ENCODE data around the gene PIERCE2.

DNA sequence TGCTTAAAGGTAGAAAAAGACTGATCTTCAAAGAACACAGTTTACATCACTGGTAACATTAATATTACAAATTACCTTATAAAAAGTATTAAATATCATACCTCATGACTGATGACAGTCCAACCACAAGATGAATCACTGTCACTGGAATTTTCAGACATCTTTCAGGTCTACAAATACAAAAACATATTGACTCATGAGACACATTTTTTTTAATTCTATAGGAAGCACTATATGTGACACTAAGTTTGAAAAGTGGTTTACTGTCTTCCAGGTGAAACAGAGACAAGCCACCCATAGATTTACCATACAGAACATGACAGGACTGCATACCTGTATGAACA lies 19.1 kb upstream of the PIERCE2 start:
- TF ChIP-seq CEBPB (IDR thresholded peaks at IDR 0.05) = no peak
- TF ChIP-seq YY1 (IDR thresholded peaks at IDR 0.05; ENCODE audit: low read depth) = no peak
- TF ChIP-seq TEAD4 (IDR thresholded peaks at IDR 0.05) = no peak
- no peak for TF ChIP-seq TAF1 (IDR thresholded peaks at IDR 0.05; ENCODE audit: low read depth)
- no peak for TF ChIP-seq RAD21 (IDR thresholded peaks at IDR 0.05; ENCODE audit: low read depth)
- TF ChIP-seq, protein P1, sequence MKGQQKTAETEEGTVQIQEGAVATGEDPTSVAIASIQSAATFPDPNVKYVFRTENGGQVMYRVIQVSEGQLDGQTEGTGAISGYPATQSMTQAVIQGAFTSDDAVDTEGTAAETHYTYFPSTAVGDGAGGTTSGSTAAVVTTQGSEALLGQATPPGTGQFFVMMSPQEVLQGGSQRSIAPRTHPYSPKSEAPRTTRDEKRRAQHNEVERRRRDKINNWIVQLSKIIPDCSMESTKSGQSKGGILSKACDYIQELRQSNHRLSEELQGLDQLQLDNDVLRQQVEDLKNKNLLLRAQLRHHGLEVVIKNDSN (IDR thresholded peaks at IDR 0.05) = no peak
- no peak for TF ChIP-seq TCF12 (IDR thresholded peaks at IDR 0.05; ENCODE audit: low read depth)
- TF ChIP-seq FOXM1 (IDR thresholded peaks at IDR 0.05; ENCODE audit: borderline replicate concordance, low read depth) = no peak

Measured in Ishikawa (cell line).